ENCODE measurements around the gene CNTNAP1.
A peak's percentile ranks its signal among the peaks of the same experiment; 100 is the strongest.
"Not testable (repeated sequence)": the region's sequence is repeated elsewhere in the genome, so short reads cannot be mapped to it uniquely, and the experiment has no call there.

CNTNAP1 gene

DNA sequence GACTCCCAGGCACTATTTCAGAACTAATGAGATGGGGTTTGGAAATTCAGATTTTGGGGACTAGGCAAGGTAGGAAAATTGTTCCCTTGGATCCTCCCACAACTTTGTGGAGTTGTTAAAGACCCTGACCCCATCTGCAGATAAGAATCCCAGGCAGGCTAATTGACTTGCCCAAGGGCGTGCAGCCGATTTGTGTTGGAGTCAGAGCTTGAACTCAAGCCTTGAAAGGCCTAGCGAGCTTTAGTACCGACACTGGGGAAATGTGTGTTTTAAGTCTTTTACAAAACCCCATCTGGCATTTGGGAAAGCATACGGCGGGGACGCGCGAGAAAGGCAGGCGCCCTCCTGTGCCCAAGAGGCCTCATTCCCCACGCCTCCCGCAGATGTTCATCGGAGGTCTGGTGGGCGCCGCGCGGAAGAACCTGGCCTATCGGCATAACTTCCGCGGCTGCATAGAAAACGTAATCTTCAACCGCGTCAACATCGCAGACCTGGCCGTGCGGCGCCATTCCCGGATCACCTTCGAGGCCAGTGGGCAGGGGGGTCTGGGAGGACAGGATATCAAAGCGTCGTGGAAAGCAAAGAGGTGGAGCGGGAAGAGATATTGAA is 4.3 kb downstream of the CNTNAP1 start:
- no peak for DNase-seq

DNA sequence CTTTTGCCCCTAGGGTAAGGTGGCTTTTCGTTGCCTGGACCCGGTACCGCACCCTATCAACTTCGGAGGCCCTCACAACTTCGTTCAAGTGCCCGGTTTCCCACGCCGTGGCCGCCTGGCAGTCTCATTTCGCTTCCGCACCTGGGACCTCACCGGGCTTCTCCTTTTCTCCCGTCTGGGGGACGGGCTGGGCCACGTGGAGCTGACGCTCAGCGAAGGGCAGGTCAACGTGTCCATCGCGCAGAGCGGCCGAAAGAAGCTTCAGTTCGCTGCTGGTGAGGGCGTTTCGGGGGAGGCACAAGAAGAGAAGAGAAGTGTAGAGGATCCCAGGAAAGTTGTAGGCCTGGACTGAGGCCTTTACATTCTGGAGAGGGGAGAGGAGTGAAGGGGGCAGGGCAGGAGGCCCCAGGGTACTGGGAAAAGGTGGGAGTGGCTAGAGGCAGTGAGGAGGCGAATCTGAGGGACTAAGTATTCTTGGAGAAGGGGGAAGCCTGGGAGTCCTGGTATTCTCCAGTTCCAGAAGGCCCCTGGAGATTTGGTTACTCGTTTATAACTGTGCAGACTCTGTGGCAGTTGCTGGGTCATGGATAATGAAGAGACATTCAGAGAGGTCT is 5.5 kb downstream of the CNTNAP1 start:
- DNase-seq, result no peak

DNA sequence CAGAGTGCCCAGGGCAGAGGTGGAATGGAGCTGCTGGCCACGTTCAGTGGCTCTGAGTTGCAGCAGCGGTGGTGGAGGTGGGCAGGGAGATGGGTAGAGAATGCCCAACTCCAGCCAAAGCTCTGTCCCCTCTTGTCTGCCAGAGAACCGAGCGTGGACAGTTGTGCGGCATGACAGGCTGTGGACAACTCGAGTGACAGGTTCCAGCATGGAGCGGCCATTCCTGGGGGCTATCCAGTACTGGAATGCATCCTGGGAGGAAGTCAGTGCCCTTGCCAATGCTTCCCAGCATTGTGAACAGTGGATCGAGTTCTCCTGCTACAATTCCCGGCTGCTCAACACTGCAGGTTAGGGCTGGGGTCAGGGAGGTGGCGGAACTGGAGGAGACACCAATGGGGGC is 8.3 kb downstream of the CNTNAP1 start:
- DNase-seq, result no peak

DNA sequence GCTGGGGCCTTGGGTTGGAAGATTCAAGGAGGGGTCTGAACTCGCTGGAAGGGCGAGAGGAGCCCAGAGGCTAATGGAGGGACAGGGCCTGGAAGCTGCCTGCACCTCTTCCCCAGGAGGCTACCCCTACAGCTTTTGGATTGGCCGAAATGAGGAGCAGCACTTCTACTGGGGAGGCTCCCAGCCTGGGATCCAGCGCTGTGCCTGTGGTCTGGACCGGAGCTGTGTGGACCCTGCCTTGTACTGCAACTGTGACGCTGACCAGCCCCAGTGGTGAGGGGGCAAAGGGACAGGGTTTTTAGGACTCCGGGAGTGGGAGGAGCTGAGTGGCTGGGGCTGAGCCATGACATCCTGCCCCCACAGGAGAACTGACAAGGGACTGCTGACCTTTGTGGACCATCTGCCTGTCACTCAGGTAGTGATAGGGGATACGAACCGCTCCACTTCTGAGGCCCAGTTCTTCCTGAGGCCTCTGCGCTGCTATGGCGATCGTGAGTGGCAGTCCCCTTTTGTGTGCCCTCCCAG is 8.8 kb downstream of the CNTNAP1 start:
- DNase-seq, result no peak

DNA sequence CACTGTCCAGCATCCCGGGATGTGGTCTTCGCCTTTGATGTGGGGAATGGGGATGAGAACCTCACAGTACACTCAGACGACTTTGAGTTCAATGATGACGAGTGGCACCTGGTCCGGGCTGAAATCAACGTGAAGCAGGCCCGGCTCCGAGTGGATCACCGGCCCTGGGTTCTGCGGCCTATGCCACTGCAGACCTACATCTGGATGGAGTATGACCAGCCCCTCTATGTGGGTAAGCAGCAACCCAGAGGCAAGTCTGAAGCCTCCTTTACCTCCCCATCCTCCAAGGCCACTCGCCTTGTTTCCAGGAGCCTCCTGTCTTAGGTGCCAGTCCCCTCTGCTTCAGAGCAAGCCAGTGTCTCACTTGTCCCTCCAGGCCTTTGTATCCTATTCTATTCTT is 10.2 kb downstream of the CNTNAP1 start:
- DNase-seq, result no peak

DNA sequence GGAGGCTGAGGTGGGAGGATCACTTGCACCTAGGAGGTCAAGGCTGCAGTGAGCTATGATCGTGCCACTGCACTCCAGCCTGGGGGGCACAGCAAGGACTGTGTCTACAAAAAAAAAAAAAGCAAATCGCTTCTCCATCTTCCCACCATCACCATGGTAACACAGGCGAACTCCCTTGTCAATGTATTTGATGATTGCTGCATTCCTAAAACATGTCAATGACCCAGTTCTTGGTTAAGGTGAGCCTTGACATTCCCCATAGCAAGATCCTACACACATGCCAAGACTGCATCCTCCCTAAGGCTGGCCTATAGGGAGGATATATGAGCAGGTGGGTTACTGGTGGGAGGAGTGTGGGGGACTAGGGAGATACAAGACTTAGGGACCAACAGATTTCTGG is 12.2 kb downstream of the CNTNAP1 start:
- DNase-seq, result no peak

DNA sequence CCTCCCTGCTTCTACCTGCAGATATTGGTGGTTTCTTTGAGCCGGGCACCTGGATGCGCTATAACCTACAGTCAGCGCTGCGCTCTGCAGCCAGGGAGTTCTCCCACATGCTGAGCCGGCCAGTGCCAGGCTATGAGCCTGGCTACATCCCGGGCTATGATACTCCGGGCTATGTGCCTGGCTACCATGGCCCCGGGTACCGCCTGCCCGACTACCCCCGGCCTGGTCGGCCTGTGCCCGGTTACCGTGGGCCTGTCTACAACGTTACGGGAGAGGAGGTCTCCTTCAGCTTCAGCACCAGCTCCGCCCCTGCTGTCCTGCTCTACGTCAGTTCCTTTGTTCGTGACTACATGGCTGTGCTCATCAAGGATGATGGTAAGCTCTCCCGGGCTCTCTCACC is 13.2 kb downstream of the CNTNAP1 start:
- no peak for DNase-seq

DNA sequence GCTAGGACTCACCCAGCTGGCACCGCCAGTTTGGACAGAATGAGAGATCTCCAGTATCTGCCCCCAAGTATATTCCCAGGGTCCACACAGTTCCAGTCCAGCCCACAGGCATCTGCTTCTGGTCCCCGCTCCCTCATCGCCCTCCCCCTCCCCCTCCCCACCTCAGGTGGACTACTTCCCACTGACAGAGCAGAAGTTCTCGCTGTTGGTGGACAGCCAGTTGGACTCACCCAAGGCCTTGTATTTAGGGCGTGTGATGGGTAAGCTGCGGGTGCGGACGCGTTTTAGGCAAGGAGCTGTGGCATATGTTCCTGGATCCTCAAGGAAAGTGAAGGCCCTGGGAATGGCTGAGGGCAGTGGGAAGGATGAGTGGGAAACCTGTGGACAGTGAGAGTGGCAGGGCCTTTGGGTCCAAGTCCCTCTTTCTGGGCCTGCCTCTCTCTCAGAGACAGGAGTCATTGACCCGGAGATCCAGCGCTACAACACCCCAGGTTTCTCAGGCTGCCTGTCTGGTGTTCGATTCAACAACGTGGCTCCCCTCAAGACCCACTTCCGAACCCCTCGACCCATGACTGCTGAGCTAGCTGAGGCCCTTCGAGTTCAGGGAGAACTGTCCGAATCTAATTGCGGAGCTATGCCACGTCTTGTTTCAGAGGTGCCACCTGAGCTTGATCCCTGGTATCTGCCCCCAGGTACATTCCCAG is 14.9 kb downstream of the CNTNAP1 start:
- DNase-seq, result no peak

DNA sequence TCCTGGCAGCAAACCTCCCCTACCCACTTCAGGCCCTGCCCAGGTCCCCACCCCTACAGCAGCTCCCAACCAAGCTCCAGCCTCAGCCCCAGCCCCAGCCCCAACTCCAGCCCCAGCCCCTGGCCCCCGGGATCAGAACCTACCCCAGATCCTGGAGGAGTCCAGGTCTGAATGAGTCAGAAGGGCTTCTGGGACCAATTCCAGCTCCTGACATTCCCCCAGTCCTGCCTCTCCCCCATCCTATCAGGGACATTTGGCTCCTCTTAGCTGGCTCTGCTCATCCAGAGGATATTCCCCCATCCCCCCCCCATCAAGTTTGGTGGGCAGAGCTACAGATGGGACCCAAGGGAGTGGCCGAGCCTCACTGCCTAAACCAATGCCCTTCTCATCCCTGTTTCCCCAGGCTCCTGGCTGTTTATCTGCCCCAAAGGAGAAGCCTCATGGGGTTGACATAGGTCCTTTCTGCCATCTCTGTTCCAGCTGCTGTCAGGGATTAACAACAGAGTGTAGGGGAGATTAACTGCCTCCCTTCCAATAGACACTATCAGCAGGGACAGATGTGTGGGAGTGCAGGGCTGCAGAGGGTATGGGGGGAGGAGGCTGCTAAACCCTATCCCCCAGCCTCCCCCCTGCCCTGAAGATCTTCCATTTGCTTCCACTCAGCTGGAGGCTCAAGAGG is 16.5 kb downstream of the CNTNAP1 start:
- no peak for DNase-seq

DNA sequence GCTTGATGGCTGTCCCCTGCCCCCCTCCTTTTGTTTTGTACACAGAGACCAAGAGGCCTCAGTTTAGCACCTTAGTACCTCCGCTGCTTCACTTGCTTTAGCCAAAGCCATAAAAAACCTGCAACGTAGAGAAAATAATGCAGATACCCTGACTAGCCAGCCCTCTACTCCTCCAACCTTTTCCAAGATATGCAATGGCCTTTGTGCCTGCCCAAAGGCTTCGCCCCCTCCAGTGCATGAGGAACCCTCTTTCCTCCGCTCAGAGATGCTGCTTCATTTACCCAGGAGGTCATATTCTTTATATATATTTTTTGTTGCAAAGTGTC is 17.0 kb downstream of the CNTNAP1 start:
- no peak for DNase-seq

DNA sequence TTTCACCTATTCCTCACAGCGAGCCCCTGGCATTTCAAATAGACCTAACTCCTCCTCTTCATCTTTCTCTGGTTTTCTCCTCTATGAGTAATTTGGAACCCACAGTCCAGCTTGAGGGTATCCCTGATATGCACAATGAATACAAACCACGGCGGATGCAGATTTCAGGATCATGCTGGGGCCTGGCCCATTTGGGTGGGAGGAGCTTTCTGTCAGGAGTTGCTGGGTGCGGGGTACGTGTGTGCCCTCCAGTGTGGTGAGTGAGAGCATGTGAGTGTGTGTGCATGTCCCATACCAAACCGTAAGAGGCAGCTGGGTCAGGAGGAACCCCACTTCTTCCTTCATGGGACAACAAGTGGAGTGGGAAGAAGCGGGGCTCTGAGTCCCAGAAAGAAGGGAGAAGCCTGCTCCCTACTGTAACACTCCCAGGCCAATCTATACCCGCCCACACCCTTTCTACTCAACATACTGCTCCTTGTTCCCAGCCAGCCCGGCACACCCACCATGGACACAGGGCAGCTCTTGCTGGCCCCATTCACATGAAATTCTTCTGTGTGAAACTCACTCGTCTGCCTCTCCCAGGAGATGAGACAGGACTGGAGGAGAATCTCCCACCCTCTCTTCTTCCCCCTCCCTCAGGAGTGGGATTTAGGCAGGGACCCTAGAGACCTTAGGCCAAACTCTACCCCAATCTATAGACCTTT is 18.4 kb downstream of the CNTNAP1 start:
- no peak for DNase-seq

DNA sequence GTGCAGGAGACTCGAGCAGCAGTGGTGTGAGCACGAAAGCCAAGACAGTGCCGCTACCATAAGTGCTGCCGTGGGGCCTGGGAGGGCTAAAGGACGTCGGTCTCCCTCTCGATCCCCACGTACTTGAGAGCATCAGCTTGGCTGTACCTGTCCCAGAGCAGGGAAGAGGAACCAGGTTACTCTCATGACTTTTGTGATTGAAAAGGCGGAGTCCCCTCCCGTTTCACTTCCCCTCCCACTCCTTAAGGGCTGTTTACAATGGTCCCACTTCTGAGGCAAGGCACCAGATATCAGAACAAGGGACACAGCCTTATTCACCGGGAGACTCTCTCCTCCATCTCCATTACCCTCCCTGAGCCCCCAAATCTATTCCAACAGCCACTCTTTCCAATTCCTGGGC is 20.1 kb downstream of the CNTNAP1 start:
- no peak for DNase-seq

DNA sequence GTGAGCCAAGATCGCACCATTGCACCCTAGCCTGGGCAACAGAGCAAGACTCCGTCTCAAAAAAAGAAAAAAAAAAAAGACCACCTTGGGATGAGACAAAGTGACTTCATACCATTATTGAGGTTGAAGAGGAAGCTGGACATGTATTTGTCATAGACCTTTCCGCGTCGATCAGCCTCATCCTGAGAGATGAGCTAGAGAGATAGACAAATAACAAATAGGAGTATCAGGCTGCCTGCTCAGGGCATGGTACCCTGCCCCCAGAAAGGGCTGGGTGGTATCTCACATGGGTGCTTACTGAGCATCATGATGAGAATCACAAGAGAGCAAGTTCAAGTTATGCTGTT is 22.1 kb downstream of the CNTNAP1 start:
- DNase-seq, result no peak

DNA sequence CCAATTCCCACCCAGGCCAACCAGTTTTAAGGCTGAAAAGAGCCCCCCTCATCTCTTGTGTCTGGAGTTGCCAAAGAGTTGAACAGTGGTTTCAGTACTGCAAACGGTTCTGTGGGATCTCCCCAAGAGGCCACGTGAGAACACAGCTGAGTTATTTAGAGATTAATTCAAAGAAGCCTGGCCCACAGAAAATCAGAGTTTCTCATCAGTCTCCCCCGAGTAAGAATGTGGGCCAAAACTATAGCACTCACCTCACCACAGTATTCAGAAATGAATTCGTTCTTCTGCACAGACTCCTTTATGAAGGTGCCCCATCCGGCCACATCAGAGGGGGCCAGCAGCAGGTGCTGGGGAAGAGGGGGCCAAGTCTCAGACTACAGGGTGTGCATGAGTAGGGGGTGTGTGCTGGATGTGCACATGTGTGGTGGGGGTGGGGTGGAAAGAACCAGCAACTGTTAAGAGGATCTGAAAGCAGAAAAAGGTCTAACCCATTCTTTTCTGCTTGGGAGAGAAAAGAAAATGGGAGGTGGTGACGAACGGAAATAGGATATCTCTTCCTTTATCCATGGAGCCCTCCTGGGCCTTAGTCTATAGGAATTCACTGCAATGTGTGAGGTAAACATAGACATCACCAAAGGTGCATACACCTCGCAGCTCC is 22.6 kb downstream of the CNTNAP1 start:
- DNase-seq, result no peak

DNA sequence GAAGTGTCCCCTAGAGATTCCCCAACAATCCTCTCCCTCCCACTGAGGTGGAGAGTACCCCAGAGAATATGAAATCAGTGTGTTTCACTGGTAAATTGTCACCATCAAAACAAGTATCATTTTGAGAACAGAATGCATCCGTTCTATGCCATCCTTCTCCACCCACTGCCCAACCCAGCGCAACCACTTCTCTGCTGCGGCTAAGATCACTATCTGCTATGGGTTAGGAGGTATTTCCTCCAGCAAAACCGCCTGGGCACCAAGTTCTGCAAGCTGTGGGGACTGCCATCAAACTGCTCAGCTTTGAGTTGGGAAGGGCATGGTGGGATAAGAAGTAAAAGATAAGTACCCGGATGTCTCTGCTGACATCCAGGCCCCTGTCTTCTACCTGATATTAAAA is 24.4 kb downstream of the CNTNAP1 start:
- DNase-seq, result no peak

DNA sequence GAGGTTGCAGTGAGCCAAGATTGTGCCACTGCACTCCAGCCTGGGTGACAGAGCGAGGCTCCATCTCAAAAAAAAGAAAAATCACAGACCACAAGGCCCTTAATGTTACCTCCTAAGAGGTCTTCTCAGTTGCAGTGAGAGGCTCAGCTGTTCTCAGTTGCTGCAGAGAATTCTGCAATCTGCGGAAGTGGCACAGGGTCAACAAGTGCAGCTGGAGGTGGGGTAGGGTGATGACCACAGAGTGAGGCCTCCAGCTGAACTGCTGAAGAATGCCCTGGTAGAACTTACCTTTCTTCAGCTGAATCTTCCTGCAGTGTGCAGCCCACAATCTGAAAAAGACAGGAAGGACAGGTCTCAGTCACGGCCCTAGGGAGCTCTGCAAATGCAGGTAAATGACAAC is 26.3 kb downstream of the CNTNAP1 start:
- DNase-seq, result no peak

DNA sequence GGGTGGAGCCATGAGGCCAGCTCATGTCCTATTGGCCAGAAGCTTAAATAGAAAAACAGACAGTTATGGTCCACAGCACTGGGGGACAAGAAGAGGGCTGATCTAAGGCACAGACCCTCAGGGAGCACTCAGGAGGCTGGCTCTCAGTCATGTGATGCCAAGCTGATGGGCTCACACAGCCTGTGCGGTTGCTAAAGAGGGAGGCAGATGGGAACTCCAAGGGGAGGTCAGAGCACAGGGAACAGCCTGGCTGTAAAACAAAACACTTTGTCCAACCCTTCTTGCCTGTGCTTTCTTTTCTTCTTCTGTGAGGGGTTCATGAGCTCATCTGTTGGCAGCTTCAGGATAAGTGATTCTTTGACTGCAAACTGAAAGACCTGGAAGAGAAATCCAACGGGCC is 27.2 kb downstream of the CNTNAP1 start:
- no peak for DNase-seq

DNA sequence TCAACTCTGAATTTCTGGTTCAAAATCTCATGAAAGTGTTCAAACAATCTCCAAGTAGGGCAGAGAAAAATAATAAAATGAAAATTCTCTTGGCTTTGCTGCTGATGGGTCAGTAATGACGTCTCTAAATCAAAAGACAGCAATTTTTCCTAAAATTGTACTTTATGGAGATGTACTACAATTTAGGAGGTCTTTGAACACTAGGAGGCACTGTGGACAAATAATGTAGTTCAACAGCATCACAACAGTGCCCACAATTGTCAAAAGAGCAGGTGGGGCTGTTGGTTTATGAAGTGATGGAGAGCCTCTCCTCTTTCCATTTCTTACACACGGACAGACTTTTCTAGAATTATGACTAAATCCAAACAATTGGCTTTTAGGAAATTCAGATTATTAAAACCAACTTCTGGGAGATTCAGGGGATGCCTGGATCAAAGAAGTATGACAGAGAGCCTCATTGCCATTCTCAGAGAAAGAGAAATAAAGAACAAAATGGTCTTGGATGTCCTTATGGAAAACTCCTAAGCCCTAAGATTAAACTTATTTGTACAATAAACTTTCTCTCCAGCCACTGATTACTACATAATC is 38.8 kb downstream of the CNTNAP1 start:
- DNase-seq, result peak; percentile 61

DNA sequence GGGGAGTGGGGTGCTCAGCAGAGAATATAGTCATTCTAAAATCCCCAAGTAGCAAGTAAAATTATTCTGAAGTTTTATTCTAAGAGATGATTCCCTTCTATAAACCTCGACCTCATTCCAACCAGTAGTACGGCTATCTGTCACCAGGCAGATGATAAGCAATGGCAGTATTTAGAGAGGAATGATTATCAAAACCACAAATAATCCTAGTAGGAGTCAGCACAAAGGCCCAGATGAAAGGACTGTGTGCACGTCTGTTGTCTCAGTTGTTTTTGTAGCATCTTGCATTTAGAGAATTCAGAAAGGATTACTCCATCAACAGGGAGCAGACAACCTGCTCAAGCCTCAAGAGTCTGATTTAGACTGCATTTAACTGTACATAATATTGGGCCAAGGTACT is 41.3 kb downstream of the CNTNAP1 start:
- no peak for DNase-seq

DNA sequence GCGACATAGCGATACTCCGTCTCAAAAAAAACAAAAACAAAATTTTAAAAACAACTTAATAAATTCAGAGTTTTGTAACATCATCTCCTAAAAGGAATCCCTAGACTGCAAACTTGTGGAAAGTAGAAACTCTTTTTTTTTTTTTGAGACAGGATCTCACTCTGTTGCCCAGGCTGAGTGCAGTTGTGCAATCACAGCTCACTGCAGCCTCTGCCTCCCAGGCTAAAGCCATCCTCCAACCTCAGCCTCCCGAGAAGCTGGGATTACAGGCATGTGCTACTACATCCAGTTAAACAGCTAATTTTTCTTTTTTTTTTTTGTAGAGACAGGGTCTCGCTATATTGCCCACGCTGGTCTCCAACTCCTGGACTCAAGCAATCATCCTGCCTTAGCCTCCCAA is 42.8 kb downstream of the CNTNAP1 start:
- no peak for DNase-seq

DNA sequence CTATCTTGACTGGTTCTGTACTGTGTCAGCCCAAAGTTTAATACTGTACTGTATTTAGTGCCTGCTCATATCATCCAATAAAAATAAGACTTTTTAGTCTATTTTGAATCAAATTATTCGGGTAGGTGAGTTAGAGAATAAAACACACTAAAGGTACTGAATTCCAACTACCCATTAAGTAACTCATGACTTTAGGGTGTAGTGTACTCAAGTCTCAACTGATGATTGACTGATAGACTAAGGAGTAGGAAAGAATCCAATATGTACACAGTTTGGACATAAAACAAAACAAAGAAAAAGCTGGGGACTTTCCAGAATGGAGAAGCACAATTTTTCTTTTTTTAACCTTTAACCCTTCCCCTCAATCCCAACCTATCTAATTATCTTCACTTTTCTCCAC is 58.4 kb downstream of the CNTNAP1 start:
- DNase-seq, result no peak

DNA sequence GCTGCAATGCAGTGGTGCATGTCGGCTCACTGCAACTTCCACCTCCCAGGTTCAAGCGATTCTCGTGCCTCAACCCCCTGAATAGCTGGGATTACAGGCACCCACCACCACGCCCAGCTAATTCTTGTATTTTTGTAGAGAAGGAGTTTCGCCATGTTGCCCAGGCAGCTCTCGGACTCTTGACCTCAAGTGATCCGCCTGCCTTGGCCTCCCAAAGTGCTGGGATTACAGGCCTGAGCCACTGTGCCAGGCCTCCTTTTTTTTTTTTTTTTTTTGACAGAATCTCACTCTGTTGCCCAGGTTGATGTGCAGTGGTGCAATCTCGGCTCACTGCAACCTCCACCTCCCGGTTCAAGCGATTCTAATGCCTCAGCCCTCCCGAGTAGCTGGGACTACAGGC is 60.6 kb downstream of the CNTNAP1 start:
- not testable (repeated sequence) for DNase-seq

Measured in NCI-H1092 treated with DMSO at 0.1 percent for 48 hours (cell line).